K562 treated with DMSO at 1 percent for 4 hours (cell line): ENCODE measurements around the gene LRRC45. TPM values are rescaled to one million over a fixed set of nuclear protein-coding genes. Genes with fewer than 3 reads are reported as not detected.

Experiments used
- total RNA-seq: library from RNA; unstranded; fragments of 300-600 nt; gene quantifications from 2 replicates; pipeline ENCODE4 v1.2.3, GENCODE V29; 2022; ENCODE audit not compliant: insufficient read depth

Gene LRRC45
- 10.6 and 11.1 TPM in 2 replicates for total RNA-seq

GRCh38 chr17:82022981-82023446 lies at the start of gene LRRC45:
Gene LRRC45 (plus strand): TSS chr17:82023305. CDS start chr17:82023644, 339 bp downstream.

GRCh38 chr17:81977211-81977808 lies 45.8 kb upstream of the LRRC45 start, which contains the start of gene ASPSCR1:
Gene ASPSCR1 (plus strand): TSS chr17:81977629. CDS start chr17:81977647, 18 bp downstream.

GRCh38 chr17:82022310-82022980 lies 660 bp upstream of the LRRC45 start, which contains the start of gene CENPX:
Gene CENPX (minus strand): TSS chr17:82022878. CDS start chr17:82022861, 17 bp downstream.

GRCh38 chr17:82031303-82031884 lies 8.3 kb downstream of the LRRC45 start, which contains the start of gene RAC3:
Gene RAC3 (plus strand): TSS chr17:82031678. CDS start chr17:82031762, 84 bp downstream.

GRCh38 chr17:82037092-82037888 lies 14.2 kb downstream of the LRRC45 start, which contains the start of gene DCXR:
Gene DCXR (minus strand): TSS chr17:82037697. CDS start chr17:82037682, 15 bp downstream.

GRCh38 chr17:82051776-82052637 lies 28.9 kb downstream of the LRRC45 start, which contains the start of the genes GPS1 and RFNG:
Gene GPS1 (plus strand): TSS chr17:82051898. CDS start chr17:82051932, 34 bp downstream.
Gene RFNG (minus strand): TSS chr17:82051811. CDS start chr17:82051766, 45 bp downstream.

GRCh38 chr17:82065638-82066303 lies 42.7 kb downstream of the LRRC45 start, which contains the start of gene DUS1L:
Gene DUS1L (minus strand): TSS chr17:82065804. CDS start chr17:82065059, 745 bp downstream.

Other genes starting within 250 kb of the LRRC45 start
- not detected in 2 replicates for gene GCGR, start 219.2 kb upstream of the LRRC45 start, total RNA-seq
- gene MCRIP1, start 190.0 kb upstream of the LRRC45 start, total RNA-seq: 105 and 145 TPM in 2 replicates
- gene PPP1R27, start 188.3 kb upstream of the LRRC45 start, total RNA-seq: 0.64 TPM in 1 of 2 replicates, not detected in the other
- gene P4HB, start 162.8 kb upstream of the LRRC45 start, total RNA-seq: 890 and 899 TPM in 2 replicates
- 224 and 227 TPM in 2 replicates for gene ARHGDIA, start 152.0 kb upstream of the LRRC45 start, total RNA-seq
- gene ALYREF, start 131.7 kb upstream of the LRRC45 start, total RNA-seq: 137 TPM in 2 replicates
- gene ANAPC11, start 131.6 kb upstream of the LRRC45 start, total RNA-seq: 407 and 464 TPM in 2 replicates
- gene NPB, start 121.1 kb upstream of the LRRC45 start, total RNA-seq: 5.4 and 6.4 TPM in 2 replicates
- 64.0 and 70.6 TPM in 2 replicates for gene PCYT2, start 111.9 kb upstream of the LRRC45 start, total RNA-seq
- gene SIRT7, start 105.1 kb upstream of the LRRC45 start, total RNA-seq: 39.9 and 50.2 TPM in 2 replicates
- 53.0 and 64.9 TPM in 2 replicates for gene MAFG, start 95.6 kb upstream of the LRRC45 start, total RNA-seq
- 323 and 368 TPM in 2 replicates for gene PYCR1, start 86.0 kb upstream of the LRRC45 start, total RNA-seq
- gene MYADML2, start 76.1 kb upstream of the LRRC45 start, total RNA-seq: 0.24 TPM in 1 of 2 replicates, not detected in the other
- 8.8 and 9.4 TPM in 2 replicates for gene NOTUM, start 62.1 kb upstream of the LRRC45 start, total RNA-seq
- gene ASPSCR1, start 45.7 kb upstream of the LRRC45 start, total RNA-seq: 31.8 and 46.0 TPM in 2 replicates
- 145 and 154 TPM in 2 replicates for gene CENPX, start 427 bp upstream of the LRRC45 start, total RNA-seq
- gene RAC3, start 8.4 kb downstream of the LRRC45 start, total RNA-seq: 106 and 109 TPM in 2 replicates
- gene DCXR, start 14.4 kb downstream of the LRRC45 start, total RNA-seq: 231 and 240 TPM in 2 replicates
- 33.4 and 43.0 TPM in 2 replicates for gene RFNG, start 28.5 kb downstream of the LRRC45 start, total RNA-seq
- 132 and 142 TPM in 2 replicates for gene GPS1, start 28.6 kb downstream of the LRRC45 start, total RNA-seq
- gene DUS1L, start 42.5 kb downstream of the LRRC45 start, total RNA-seq: 204 and 216 TPM in 2 replicates
- gene FASN, start 74.9 kb downstream of the LRRC45 start, total RNA-seq: 146 and 202 TPM in 2 replicates
- 10.3 TPM in 2 replicates for gene CCDC57, start 189.5 kb downstream of the LRRC45 start, total RNA-seq
- 2.8 and 7.4 TPM in 2 replicates for gene SLC16A3, start 205.7 kb downstream of the LRRC45 start, total RNA-seq